ENCODE data around the gene FCGR1A.
"Not testable (repeated sequence)": the region's sequence is repeated elsewhere in the genome, so short reads cannot be mapped to it uniquely, and the experiment has no call there.

GRCh38 chr1:149762294-149762693, 20.2 kb upstream of the FCGR1A start:
- not testable (repeated sequence) for TF ChIP-seq CTCF (IDR thresholded peaks at IDR 0.05 in 2 of 3, conservative IDR thresholded peaks at IDR 0.05 in 1 of 3; ENCODE audit: borderline replicate concordance in 1 of 3, insufficient read depth in 1 of 3, low read depth in 2 of 3, low read length in 2 of 3); SIN3A (IDR thresholded peaks at IDR 0.05; ENCODE audit: low read depth); SP1 (IDR thresholded peaks at IDR 0.05; ENCODE audit: low read depth); EZH2 (IDR thresholded peaks at IDR 0.05); RAD21 (IDR thresholded peaks at IDR 0.05; ENCODE audit: low read depth); EZH2phosphoT487 (IDR thresholded peaks at IDR 0.05; ENCODE audit: borderline replicate concordance); SRF (IDR thresholded peaks at IDR 0.05; ENCODE audit: low read depth); ZFX (IDR thresholded peaks at IDR 0.05); POLR2A (IDR thresholded peaks at IDR 0.05; ENCODE audit: borderline replicate concordance, extremely low read depth, insufficient read depth, insufficient read length); REST (IDR thresholded peaks at IDR 0.05; ENCODE audit: low read depth); MAX (IDR thresholded peaks at IDR 0.05); POLR2AphosphoS5 (IDR thresholded peaks at IDR 0.05; ENCODE audit: low read depth, low read length)

All from HCT116 (cell line).